Measurements from ENCODE around the gene CEBPZOS. TPM values are rescaled to one million over a fixed set of nuclear protein-coding genes. Genes with fewer than 3 reads are reported as not detected.

The CEBPZOS gene
- total RNA-seq, 2 experiments from 2014 or later, result 23.4 to 24.6 TPM

DNA sequence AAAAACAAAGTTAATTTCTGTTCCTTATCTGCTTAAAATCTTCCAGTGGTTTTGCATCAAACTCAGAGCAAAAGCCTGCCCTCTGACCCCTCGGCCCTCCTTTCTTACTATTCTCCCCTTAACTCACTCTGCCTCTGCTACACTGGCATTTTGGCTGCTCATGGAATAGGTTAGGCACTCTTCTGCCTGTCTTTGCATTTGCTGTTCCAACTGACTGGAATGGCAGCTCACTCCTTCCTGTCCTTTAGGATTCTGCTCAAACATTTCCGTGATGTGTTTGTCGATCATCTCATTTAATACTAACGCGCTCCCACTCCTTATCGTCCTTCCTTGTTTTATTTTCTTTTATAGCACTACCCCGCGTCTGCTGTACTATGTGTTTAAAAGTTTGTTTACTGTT lies 34.3 kb downstream of the CEBPZOS start:
- H3K9me3 Mint-ChIP-seq, result no peaks in the 10 kb centered on the region
- H3K27me3 ChIP-seq (ENCODE audit: control insufficient read depth in 1 of 2, insufficient read depth in 2 of 2, low read length in 2 of 2), result no peaks in the 10 kb centered on the region
- H3K9me3 ChIP-seq (ENCODE audit: control insufficient read depth in 1 of 2, insufficient read depth in 1 of 2, low read length in 2 of 2), result no peaks in the 10 kb centered on the region
- intact Hi-C loops (cut with DNase I, micrococcal nuclease), result loop anchor here (2.0 to 5.0 kb wide), 6 partner anchors 33 to 263 kb away; partner anchors contain the start of genes CEBPZOS (in 2 of the 2), GPATCH11 (in 1 of the 2), HEATR5B (in 1 of the 2) and PRKD3 (in 1 of the 2)
- no peaks in the 10 kb centered on the region for H3K27me3 Mint-ChIP-seq
- H3K27ac Mint-ChIP-seq, result no peak overlapping the region
- DNase-seq (peak in 2 of 14 experiments; percentile 4 to 7), ATAC-seq (ENCODE audit: poor library complexity) (no peak)
- peak overlapping the region; percentile 79 for H3K4me3 ChIP-seq (ENCODE audit: low read length)
- peaks cover 44% of the 10 kb centered on the region for H3K4me1 Mint-ChIP-seq (ENCODE audit: low read depth)
- peaks cover 48% of the 10 kb centered on the region for H3K36me3 Mint-ChIP-seq (ENCODE audit: low read depth)
- ChIA-PET CTCF (no interaction called here), POLR2A (interaction anchor here (1.8 to 2.2 kb wide), 2 partner anchors 34 to 94 kb away, joined by 14 to 26 read pairs; partner anchors contain the start of genes CEBPZOS and PRKD3)
- H3K4me1 ChIP-seq (ENCODE audit: insufficient read depth, low read length), result peaks cover 31% of the 10 kb centered on the region
- TF ChIP-seq, protein P1, sequence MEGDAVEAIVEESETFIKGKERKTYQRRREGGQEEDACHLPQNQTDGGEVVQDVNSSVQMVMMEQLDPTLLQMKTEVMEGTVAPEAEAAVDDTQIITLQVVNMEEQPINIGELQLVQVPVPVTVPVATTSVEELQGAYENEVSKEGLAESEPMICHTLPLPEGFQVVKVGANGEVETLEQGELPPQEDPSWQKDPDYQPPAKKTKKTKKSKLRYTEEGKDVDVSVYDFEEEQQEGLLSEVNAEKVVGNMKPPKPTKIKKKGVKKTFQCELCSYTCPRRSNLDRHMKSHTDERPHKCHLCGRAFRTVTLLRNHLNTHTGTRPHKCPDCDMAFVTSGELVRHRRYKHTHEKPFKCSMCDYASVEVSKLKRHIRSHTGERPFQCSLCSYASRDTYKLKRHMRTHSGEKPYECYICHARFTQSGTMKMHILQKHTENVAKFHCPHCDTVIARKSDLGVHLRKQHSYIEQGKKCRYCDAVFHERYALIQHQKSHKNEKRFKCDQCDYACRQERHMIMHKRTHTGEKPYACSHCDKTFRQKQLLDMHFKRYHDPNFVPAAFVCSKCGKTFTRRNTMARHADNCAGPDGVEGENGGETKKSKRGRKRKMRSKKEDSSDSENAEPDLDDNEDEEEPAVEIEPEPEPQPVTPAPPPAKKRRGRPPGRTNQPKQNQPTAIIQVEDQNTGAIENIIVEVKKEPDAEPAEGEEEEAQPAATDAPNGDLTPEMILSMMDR (IDR thresholded peaks at IDR 0.05), result no peak
- peak overlapping the region; percentile 85 for H3K27ac ChIP-seq (ENCODE audit: low read depth in 1 of 2, low read length in 2 of 2)
- H3K4me3 Mint-ChIP-seq, result no peak overlapping the region
- peaks cover 28% of the 10 kb centered on the region for H3K36me3 ChIP-seq (ENCODE audit: insufficient read depth, low read length)

DNA sequence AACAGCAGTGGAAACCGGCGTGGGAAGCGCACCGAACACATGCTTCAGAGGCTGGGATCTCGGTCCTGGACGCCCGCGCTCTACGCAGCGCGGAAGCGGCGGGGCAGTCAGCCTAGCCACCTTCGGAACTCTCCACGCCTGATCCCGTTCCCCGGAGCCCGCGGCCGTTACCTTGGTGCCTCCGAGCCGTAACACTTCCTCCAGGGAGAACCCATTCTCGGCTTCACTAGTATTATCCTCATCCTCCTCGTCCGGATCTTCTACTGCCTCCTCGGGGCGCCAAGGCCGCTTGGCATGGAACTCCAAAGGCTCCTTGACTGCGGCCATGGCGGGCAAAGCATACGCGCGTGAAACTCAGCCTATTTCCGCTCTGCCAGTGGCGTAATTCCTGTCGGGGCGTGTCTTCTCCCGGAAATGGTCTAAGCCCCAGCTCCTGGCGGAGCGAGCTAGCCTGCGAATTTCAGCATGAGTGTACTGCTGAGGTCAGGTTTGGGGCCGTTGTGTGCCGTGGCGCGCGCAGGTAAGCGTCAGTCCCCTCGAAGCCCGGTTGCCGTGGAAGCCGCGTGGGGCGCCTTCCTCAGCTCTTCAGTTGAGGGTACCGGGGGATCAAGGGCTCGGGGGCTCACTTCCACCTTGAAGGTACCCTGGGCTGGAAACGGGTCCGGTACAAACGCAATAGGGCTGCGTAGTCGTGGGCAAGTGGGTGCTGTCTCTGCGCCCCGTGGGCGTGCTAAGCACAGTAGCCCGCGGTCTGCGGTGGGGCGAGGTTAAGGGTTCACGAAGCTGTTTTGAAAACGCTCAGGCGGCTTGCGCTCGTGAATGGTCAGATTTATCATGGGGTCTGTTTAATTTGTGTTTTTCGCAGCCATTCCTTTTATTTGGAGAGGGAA lies 35.2 kb downstream of the CEBPZOS start, which contains the start of the genes CEBPZ and NDUFAF7:
CEBPZ (minus strand) TSS at position 356 of the 890 bp plus-strand sequence; CDS start at position 327, 29 bp downstream.
NDUFAF7 (plus strand) TSS at position 418 of the 890 bp plus-strand sequence; CDS start at position 466, 48 bp downstream.
- H3K36me3 Mint-ChIP-seq (ENCODE audit: low read depth), result peaks cover 48% of the 10 kb centered on the region
- H3K4me1 Mint-ChIP-seq (ENCODE audit: low read depth), result peaks cover 38% of the 10 kb centered on the region
- Histone ChIP-seq H3K27me3 (ENCODE audit: control insufficient read depth in 1 of 2, insufficient read depth in 2 of 2, low read length in 2 of 2) (no peaks in the 10 kb centered on the region), H3K36me3 (ENCODE audit: insufficient read depth, low read length) (peaks cover 28% of the 10 kb centered on the region), H3K27ac (ENCODE audit: low read depth in 1 of 2, low read length in 2 of 2) (peak within 1 kb of the TSS; percentile 85), H3K4me1 (ENCODE audit: insufficient read depth, low read length) (peaks cover 31% of the 10 kb centered on the region), H3K4me3 (ENCODE audit: low read length) (peak within 1 kb of the TSS; percentile 79), H3K9me3 (ENCODE audit: control insufficient read depth in 1 of 2, insufficient read depth in 1 of 2, low read length in 2 of 2) (no peaks in the 10 kb centered on the region)
- no peak within 1 kb of the TSS for H3K27ac Mint-ChIP-seq
- ChIA-PET CTCF (interaction anchor here (0.6 to 1.4 kb wide), 3 partner anchors 30 to 94 kb away, joined by 3 to 5 read pairs (median 4); no protein-coding TSS in a partner anchor), POLR2A (interaction anchor here (0.7 to 2.2 kb wide), 18 partner anchors 9 to 1520 kb away, joined by 3 to 26 read pairs (median 4); partner anchors contain the start of genes CEBPZOS, EIF2AK2, GPATCH11 and HEATR5B)
- peak; percentile 75 to 95 (median 83) for DNase-seq
- ATAC-seq (ENCODE audit: poor library complexity), result peak; percentile 88
- TF ChIP-seq, protein P1 (IDR thresholded peaks at IDR 0.05), result no peak
- intact Hi-C loops (cut with DNase I, micrococcal nuclease), result loop anchor here (2.0 to 5.0 kb wide), 6 partner anchors 34 to 264 kb away; partner anchors contain the start of genes CEBPZOS (in 2 of the 2), GPATCH11 (in 1 of the 2), HEATR5B (in 1 of the 2) and PRKD3 (in 1 of the 2)
- H3K9me3 Mint-ChIP-seq, result no peaks in the 10 kb centered on the region
- H3K4me3 Mint-ChIP-seq, result no peak within 1 kb of the TSS
- H3K27me3 Mint-ChIP-seq, result no peaks in the 10 kb centered on the region

All from CD4-positive, alpha-beta T cell (primary cell).